GM23248 (cell line): Measurements from ENCODE around the gene PRSS36. TPM values are rescaled to one million over a fixed set of nuclear protein-coding genes. Genes with fewer than 3 reads are reported as not detected.
"Not testable (repeated sequence)": the region's sequence is repeated elsewhere in the genome, so short reads cannot be mapped to it uniquely, and the experiment has no call there.

Experiments
- DNase-seq: peaks from one replicate; pipeline ENCODE4 v3.0.0-alpha.2; 2015
- H2AFZ ChIP-seq: fragments of 200-600 bp; sonication (generic); 2 replicates; pipeline ENCODE4 v1.6.1; 2016; ENCODE audit warnings: antibody characterized with exemption
- H3F3A ChIP-seq: fragments of 200-600 bp; sonication (generic); 2 replicates; pipeline ENCODE4 v1.6.1; 2016; ENCODE audit warnings: mild to moderate bottlenecking, antibody characterized with exemption, mixed run types; ENCODE audit not compliant: insufficient read depth
- H3K27ac ChIP-seq: fragments of 200-600 bp; sonication (generic); 2 replicates; pipeline ENCODE4 v1.5.1; 2016; ENCODE audit warnings: mild to moderate bottlenecking
- H3K27me3 ChIP-seq: fragments of 200-600 bp; sonication (generic); replicated peaks from 2 replicates; pipeline ENCODE4 v1.6.1; 2016; ENCODE audit warnings: mild to moderate bottlenecking; ENCODE audit not compliant: insufficient read depth
- H3K36me3 ChIP-seq: fragments of 200-600 bp; sonication (generic); 2 replicates; pipeline ENCODE4 v1.6.1; 2016; ENCODE audit warnings: low read depth, mild to moderate bottlenecking
- H3K4me1 ChIP-seq: fragments of 200-600 bp; sonication (generic); 2 replicates; pipeline ENCODE4 v1.6.1; 2016; ENCODE audit warnings: mild to moderate bottlenecking; ENCODE audit not compliant: insufficient read depth
- H3K4me2 ChIP-seq: fragments of 200-600 bp; sonication (generic); one replicate; pipeline ENCODE4 v1.6.1; 2016; ENCODE audit warnings: mild to moderate bottlenecking; ENCODE audit not compliant: unreplicated experiment
- H3K4me3 ChIP-seq: fragments of 200-600 bp; sonication (generic); 2 replicates; pipeline ENCODE4 v1.5.1; 2016; ENCODE audit warnings: mild to moderate bottlenecking
- H3K79me2 ChIP-seq: fragments of 200-600 bp; sonication (generic); 2 replicates; pipeline ENCODE4 v1.6.1; 2016; ENCODE audit warnings: mild to moderate bottlenecking; ENCODE audit not compliant: insufficient read depth
- H3K9ac ChIP-seq: fragments of 200-600 bp; sonication (generic); 2 replicates; pipeline ENCODE4 v1.6.1; 2016; ENCODE audit warnings: mild to moderate bottlenecking
- H3K9me2 ChIP-seq: fragments of 200-600 bp; sonication (generic); 2 replicates; pipeline ENCODE4 v1.6.1; 2016; ENCODE audit warnings: mixed run types, mild to moderate bottlenecking, moderate library complexity; ENCODE audit not compliant: insufficient read depth
- H3K9me3 ChIP-seq: fragments of 200-600 bp; sonication (generic); one replicate; pipeline ENCODE4 v1.6.1; 2017; ENCODE audit warnings: low read depth
- H4K20me1 ChIP-seq: fragments of 200-600 bp; sonication (generic); 2 replicates; pipeline ENCODE4 v1.6.0; 2016; ENCODE audit not compliant: insufficient read depth
- EZH2 ChIP-seq: fragments of 200-600 bp; sonication (generic); IDR thresholded peaks from 2 replicates; pipeline ENCODE4 v1.6.1; 2018; ENCODE audit warnings: antibody characterized with exemption, mild to moderate bottlenecking; ENCODE audit not compliant: insufficient read depth, poor library complexity, severe bottlenecking
- EZH2phosphoT487 ChIP-seq: fragments of 200-600 bp; sonication (generic); IDR thresholded peaks from 2 replicates; pipeline ENCODE4 v1.6.1; 2018; ENCODE audit warnings: antibody characterized with exemption, moderate library complexity, mild to moderate bottlenecking, low read depth; ENCODE audit not compliant: insufficient read depth
- WGBS, 2 experiments: methylation state at CpG; one replicate each; pipeline ENCODE4 v1.1.6; 2015 to 2017; ENCODE audit warnings: low lambda C conversion rate in 2 of 2, low coverage in 1 of 2; ENCODE audit errors: missing lambda C conversion rate in 2 of 2; 5-methylcytosine and 5-hydroxymethylcytosine counted together
- in situ Hi-C: fragments of 300-500 bp; cut with MboI; formaldehyde crosslinking; loops from 2 replicates; pipeline ENCODE4 v1.15.0; 2020
- polyA plus RNA-seq: library from polyadenylated mRNA; unstranded; fragments of >200 nt; fragmentation: Nextera tagmentation; extraction: Ambion mirVana; gene quantifications from 2 replicates; pipeline ENCODE4 v1.2.1, GENCODE V29; 2016
- total RNA-seq: library from RNA; depleted of rRNA; stranded (reverse); fragments of >200 nt; shearing (Covaris generic); gene quantifications from 2 replicates; pipeline ENCODE4 v1.2.3, GENCODE V29; 2014

PRSS36 gene
- total and polyA plus RNA-seq, 2 experiments from 2014 or later, result 2.2 TPM; not detected in 1

GRCh38 chr16:31108035-31108793 lies 41.7 kb downstream of the PRSS36 start, which contains the start of gene BCKDK:
TSS of gene BCKDK (plus strand) at chr16:31108386. CDS start at chr16:31109224, 838 bp downstream.
- H3K4me2 ChIP-seq, result peak within 1 kb of the TSS; percentile 51
- peak within 1 kb of the TSS; percentile 90 for H3K9ac ChIP-seq
- H3K9me2 ChIP-seq, result no peaks in the 10 kb centered on the region
- H4K20me1 ChIP-seq, result no peaks in the 10 kb centered on the region
- peaks cover 16% of the 10 kb centered on the region; the same call in 1 of the 2 replicates for H3K36me3 ChIP-seq
- WGBS, 2 experiments, result 4 to 6% methylated on average over 25 to 39 of the region's 68 CpGs
- H3K9me3 ChIP-seq, result no peaks in the 10 kb centered on the region
- H3F3A ChIP-seq, result peaks cover 7% of the 10 kb centered on the region; the same call in 1 of the 2 replicates
- in situ Hi-C loops, result no loop called here
- H3K4me1 ChIP-seq, result 0 out of 2 replicates have a peak, but pooled peaks cover 6% of the 10 kb centered on the region
- H2AFZ ChIP-seq, result peak within 1 kb of the TSS; percentile 84
- TF ChIP-seq EZH2, result no peak
- TF ChIP-seq EZH2phosphoT487, result no peak
- peaks cover 24% of the 10 kb centered on the region for H3K79me2 ChIP-seq
- no peaks in the 10 kb centered on the region for H3K27me3 ChIP-seq
- peak; percentile 90 for DNase-seq
- 0 out of 2 replicates have a peak within 1 kb of the TSS, but pooled peaks have one; percentile 15 for H3K27ac ChIP-seq
- peak within 1 kb of the TSS; percentile 81 for H3K4me3 ChIP-seq

DNA sequence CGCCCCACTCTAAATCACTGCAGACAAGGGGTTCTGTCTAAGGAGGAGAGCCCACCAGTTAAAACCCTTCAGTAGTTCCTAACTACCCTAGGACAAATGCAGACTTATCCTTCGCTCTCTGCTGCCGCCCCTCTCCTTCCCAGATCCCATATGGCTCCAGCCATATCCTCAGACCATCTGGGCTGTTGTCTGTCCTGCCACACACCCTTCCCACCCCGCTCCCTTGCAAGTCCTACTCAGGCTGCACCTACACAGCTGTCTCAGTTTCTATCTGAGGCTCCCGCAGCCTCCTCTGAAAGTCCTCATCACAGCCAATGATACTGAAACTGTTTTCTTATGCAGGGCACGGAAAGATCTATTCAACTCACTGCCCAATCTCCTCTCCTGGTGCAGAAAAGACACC lies 42.4 kb downstream of the PRSS36 start:
- no peak overlapping the region for H3K9ac ChIP-seq
- H3K4me2 ChIP-seq, result peak overlapping the region; percentile 51
- H3K27ac ChIP-seq, result no peak overlapping the region
- in situ Hi-C loops, result no loop called here
- no peak for TF ChIP-seq EZH2phosphoT487
- no peak for TF ChIP-seq EZH2
- H3K79me2 ChIP-seq, result peaks cover 24% of the 10 kb centered on the region
- no peaks in the 10 kb centered on the region for H4K20me1 ChIP-seq
- H3K27me3 ChIP-seq, result no peaks in the 10 kb centered on the region
- H3K9me3 ChIP-seq, result no peaks in the 10 kb centered on the region
- no peak overlapping the region for H3K4me3 ChIP-seq
- H3K4me1 ChIP-seq, result 0 out of 2 replicates have a peak, but pooled peaks cover 6% of the 10 kb centered on the region
- peaks cover 16% of the 10 kb centered on the region; the same call in 1 of the 2 replicates for H3K36me3 ChIP-seq
- WGBS, 2 experiments, result 84 to 87% methylated on average over 6 of the region's 6 CpGs
- no peak for DNase-seq
- 0 out of 2 replicates have a peak, but pooled peaks cover under 1% of the 10 kb centered on the region for H3F3A ChIP-seq
- H2AFZ ChIP-seq, result peak overlapping the region; percentile 84
- H3K9me2 ChIP-seq, result no peaks in the 10 kb centered on the region

GRCh38 chr16:31106509-31107464 lies 43.1 kb downstream of the PRSS36 start:
- no peak overlapping the region for H3K4me2 ChIP-seq
- WGBS, 2 experiments, result 91 to 92% methylated on average over 28 of the region's 28 CpGs
- H3K27me3 ChIP-seq, result no peaks in the 10 kb centered on the region
- H4K20me1 ChIP-seq, result no peaks in the 10 kb centered on the region
- no peaks in the 10 kb centered on the region for H3K9me2 ChIP-seq
- no peaks in the 10 kb centered on the region for H3K9me3 ChIP-seq
- H3K4me1 ChIP-seq, result 0 out of 2 replicates have a peak, but pooled peaks cover 6% of the 10 kb centered on the region
- no peaks in the 10 kb centered on the region for H3F3A ChIP-seq
- no peak for DNase-seq
- H3K9ac ChIP-seq, result no peak overlapping the region
- no peak overlapping the region for H2AFZ ChIP-seq
- H3K27ac ChIP-seq, result no peak overlapping the region
- in situ Hi-C loops, result no loop called here
- peaks cover 24% of the 10 kb centered on the region for H3K79me2 ChIP-seq
- no peak overlapping the region for H3K4me3 ChIP-seq
- no peak for TF ChIP-seq EZH2
- no peak for TF ChIP-seq EZH2phosphoT487
- H3K36me3 ChIP-seq, result peaks cover 13% of the 10 kb centered on the region; the same call in 1 of the 2 replicates

GRCh38 chr16:31105677-31106213 lies 44.1 kb downstream of the PRSS36 start:
- in situ Hi-C loops, result no loop called here
- Histone ChIP-seq H3K9ac (peak overlapping the region; percentile 66), H3K9me3 (no peaks in the 10 kb centered on the region), H3K79me2 (peaks cover 24% of the 10 kb centered on the region), H2AFZ (peak overlapping the region; percentile 75), H3K4me1 (0 out of 2 replicates have a peak, but pooled peaks cover 6% of the 10 kb centered on the region), H4K20me1 (no peaks in the 10 kb centered on the region), H3K9me2 (no peaks in the 10 kb centered on the region), H3F3A (0 out of 2 replicates have a peak, but pooled peaks cover 5% of the 10 kb centered on the region), H3K36me3 (peaks cover 4% of the 10 kb centered on the region; the same call in 1 of the 2 replicates), H3K27me3 (no peaks in the 10 kb centered on the region), H3K4me3 (no peak overlapping the region), H3K4me2 (peak overlapping the region; percentile 11), H3K27ac (0 out of 2 replicates have a peak overlapping the region, but pooled peaks have one; percentile 8)
- DNase-seq, result peak; percentile 81
- 6 to 8% methylated on average over 32 to 33 of the region's 33 CpGs for WGBS, 2 experiments
- no peak for TF ChIP-seq EZH2phosphoT487
- no peak for TF ChIP-seq EZH2

GRCh38 chr16:31100876-31101641 lies 48.8 kb downstream of the PRSS36 start:
- in situ Hi-C loops, H3K36me3 ChIP-seq, H3K27me3 ChIP-seq, H3K4me2 ChIP-seq, H3K9me3 ChIP-seq, H3K79me2 ChIP-seq, DNase-seq, H4K20me1 ChIP-seq, H3K9me2 ChIP-seq, H3K4me1 ChIP-seq, H3F3A ChIP-seq, H3K4me3 ChIP-seq, H3K9ac ChIP-seq, H3K27ac ChIP-seq, H2AFZ ChIP-seq: not testable (repeated sequence)
- WGBS, 2 experiments, result 89 to 93% methylated on average over 12 to 13 of the region's 13 CpGs
